H1 (cell line): ENCODE measurements around the gene RTN4. TPM values are rescaled to one million over a fixed set of nuclear protein-coding genes. Genes with fewer than 3 reads are reported as not detected.

Experiments
- CHD7 ChIP-seq: fragments of 300-600 bp; sonication (generic); IDR thresholded peaks from 2 replicates; pipeline ENCODE4 v1.7.1; 2012; ENCODE audit warnings: low read length, moderate library complexity, mild to moderate bottlenecking, inconsistent platforms; ENCODE audit not compliant: insufficient replicate concordance
- EGR1 ChIP-seq: IDR thresholded peaks from 2 replicates; pipeline ENCODE4 v1.6.1; 2011; ENCODE audit warnings: low read depth, low read length, borderline replicate concordance
- HDAC2 ChIP-seq, 2 experiments: fragments of 300-600 bp in 1 of 2; sonication (generic) in 1 of 2; IDR thresholded peaks; 2 replicates each; pipeline ENCODE4 v1.6.1; 2011 to 2012; ENCODE audit warnings: low read depth in 2 of 2, low read length in 2 of 2, mild to moderate bottlenecking in 2 of 2, moderate library complexity in 2 of 2, borderline replicate concordance in 1 of 2, inconsistent platforms in 1 of 2
- KDM4A ChIP-seq: IDR thresholded peaks from one replicate; pipeline ENCODE4 v1.7.1; 2012; ENCODE audit warnings: low read depth, mild to moderate bottlenecking, moderate library complexity, low read length, inconsistent platforms; ENCODE audit not compliant: severe bottlenecking
- NRF1 ChIP-seq: IDR thresholded peaks from 2 replicates; pipeline ENCODE4 v1.6.1; 2011; ENCODE audit warnings: mild to moderate bottlenecking, low read depth, low read length, improper control_type of control experiment
- RAD21 ChIP-seq, 2 experiments: IDR thresholded peaks in 1 of 2; conservative IDR thresholded peaks in 1 of 2; 2 replicates each; pipeline ENCODE4 v1.6.1; 2011; ENCODE audit warnings: low read depth in 2 of 2, low read length in 2 of 2, improper control_type of control experiment in 1 of 2, inconsistent platforms in 1 of 2, mild to moderate bottlenecking in 1 of 2, moderate library complexity in 1 of 2
- RFX5 ChIP-seq: IDR thresholded peaks from 2 replicates; pipeline ENCODE4 v1.6.1; 2011; ENCODE audit warnings: low read depth, low read length, improper control_type of control experiment, borderline replicate concordance
- SAP30 ChIP-seq: fragments of 300-600 bp; sonication (generic); IDR thresholded peaks from 2 replicates; pipeline ENCODE4 v1.7.1; 2012; ENCODE audit warnings: low read length, moderate library complexity, mild to moderate bottlenecking, inconsistent platforms; ENCODE audit not compliant: insufficient read depth, insufficient replicate concordance
- TAF1 ChIP-seq: IDR thresholded peaks from 2 replicates; pipeline ENCODE4 v1.6.1; 2011; ENCODE audit warnings: mild to moderate bottlenecking, low read depth, low read length
- TAF7 ChIP-seq: optimal IDR thresholded peaks from 2 replicates; pipeline ENCODE3; 2011; ENCODE audit warnings: low read depth, mild to moderate bottlenecking, inconsistent platforms, low read length, moderate library complexity, borderline replicate concordance
- TEAD4 ChIP-seq: IDR thresholded peaks from 2 replicates; pipeline ENCODE4 v1.6.1; 2012; ENCODE audit warnings: low read depth, low read length, inconsistent platforms, mixed read lengths
- polyA plus RNA-seq, 7 experiments: library from polyadenylated mRNA; depleted of rRNA in 3 of 7; stranded (reverse) in 5 of 7; unstranded in 2 of 7; fragments of >200 nt in 5 of 7; fragments of 200-250 nt in 2 of 7; gene quantifications; 1 replicate in 5 of 7; 2 replicates in 1 of 7; 4 replicates in 1 of 7; pipeline versions ENCODE4 v1.2.1 to v1.2.3, GENCODE V29; 2011 to 2013; ENCODE audit warnings: missing spikeins in 2 of 7, mixed read lengths in 2 of 7
- total RNA-seq: library from RNA; stranded (reverse); fragmentation: NEBNext Ultra II Directional; extraction: Animal tissue kit (Norgen Biotek cat#: 25700); gene quantifications from 2 replicates; pipeline ENCODE4 v1.2.1, GENCODE V29; 2021

The RTN4 gene
- total and polyA plus RNA-seq, 2 of the 8 experiments (the other 6 are each of a cell fraction or from before 2014, with no cell fraction given), result 179 to 242 TPM

GRCh38 chr2:54947136-54947535 lies 103.1 kb downstream of the RTN4 start (continued):
- no peak for TF ChIP-seq CHD7
- no peak for TF ChIP-seq RAD21 (IDR thresholded peaks at IDR 0.05 in 1 of 2, conservative IDR thresholded peaks at IDR 0.05 in 1 of 2; ENCODE audit: low read depth in 2 of 2, low read length in 2 of 2)
- no peak for TF ChIP-seq EGR1
- TF ChIP-seq NRF1, result no peak
- no peak for TF ChIP-seq HDAC2 (IDR thresholded peaks at IDR 0.05; ENCODE audit: borderline replicate concordance in 1 of 2, low read depth in 2 of 2, low read length in 2 of 2)
- TF ChIP-seq TAF7, result no peak
- no peak for TF ChIP-seq KDM4A
- TF ChIP-seq TEAD4, result no peak
- TF ChIP-seq SAP30, result no peak
- TF ChIP-seq TAF1, result no peak
- TF ChIP-seq RFX5, result no peak
- TF ChIP-seq, all 59 proteins: peak for 0
